GM10847 (cell line): Measurements from ENCODE around the gene UVSSA.
A peak's percentile ranks its signal among the peaks of the same experiment; 100 is the strongest.

Experiments used
- POLR2A ChIP-seq: IDR thresholded peaks from 2 replicates; pipeline ENCODE4 v1.6.1; 2011; ENCODE audit not compliant: insufficient read length; ENCODE audit errors: extremely low read depth

The UVSSA gene

GRCh38 chr4:1337951-1338751, 8.9 kb upstream of the UVSSA start:
- TF ChIP-seq POLR2A = no peak

GRCh38 chr4:1338752-1339414, 8.1 kb upstream of the UVSSA start:
- no peak for TF ChIP-seq POLR2A

- TF ChIP-seq POLR2A = no peak
Observed at GRCh38 chr4:1339489-1339888, 7.5 kb upstream of the UVSSA start.

GRCh38 chr4:1340181-1340747, 6.7 kb upstream of the UVSSA start:
- no peak for TF ChIP-seq POLR2A

- no peak for TF ChIP-seq POLR2A
Observed at GRCh38 chr4:1340861-1341260, 6.1 kb upstream of the UVSSA start.

GRCh38 chr4:1342003-1342402, 5.0 kb upstream of the UVSSA start:
- TF ChIP-seq POLR2A = no peak

- no peak for TF ChIP-seq POLR2A
Observed at GRCh38 chr4:1344696-1345095, 2.3 kb upstream of the UVSSA start.

- peak; percentile 12 for TF ChIP-seq POLR2A
Observed at GRCh38 chr4:1345903-1346780, 866 bp upstream of the UVSSA start.

GRCh38 chr4:1347410-1347864, 429 bp downstream of the UVSSA start:
- no peak for TF ChIP-seq POLR2A

- no peak for TF ChIP-seq POLR2A
Observed at GRCh38 chr4:1348014-1348513, 1.1 kb downstream of the UVSSA start.

- no peak for TF ChIP-seq POLR2A
Observed at GRCh38 chr4:1348746-1349145, 1.7 kb downstream of the UVSSA start.

- no peak for TF ChIP-seq POLR2A
Observed at GRCh38 chr4:1349359-1350168, 2.6 kb downstream of the UVSSA start.

- TF ChIP-seq POLR2A = no peak
Observed at GRCh38 chr4:1350169-1350520, 3.1 kb downstream of the UVSSA start.

- no peak for TF ChIP-seq POLR2A
Observed at GRCh38 chr4:1351854-1352566, 5.0 kb downstream of the UVSSA start.
